HUES6 (cell line): ENCODE results near the gene GNG7.
A peak's percentile ranks its signal among the peaks of the same experiment; 100 is the strongest.
"Not testable (repeated sequence)": the region's sequence is repeated elsewhere in the genome, so short reads cannot be mapped to it uniquely, and the experiment has no call there.

Source experiments
- H3K27ac ChIP-seq: 2 replicates; pipeline ENCODE4 v1.7.0; 2013; ENCODE audit warnings: low read depth, mild to moderate bottlenecking, low read length, inconsistent platforms
- H3K27me3 ChIP-seq: 2 replicates; pipeline ENCODE4 v1.6.1; 2013; ENCODE audit warnings: low read length; ENCODE audit not compliant: control insufficient read depth, insufficient read depth
- H3K36me3 ChIP-seq: 2 replicates; pipeline ENCODE4 v1.6.1; 2013; ENCODE audit warnings: low read length; ENCODE audit not compliant: control insufficient read depth, insufficient read depth
- H3K4me1 ChIP-seq: 2 replicates; pipeline ENCODE4 v1.6.1; 2013; ENCODE audit warnings: low read length; ENCODE audit not compliant: control insufficient read depth, insufficient read depth
- H3K4me3 ChIP-seq: 2 replicates; pipeline ENCODE4 v1.5.1; 2013; ENCODE audit warnings: low read depth, low read length
- H3K9ac ChIP-seq: one replicate; pipeline ENCODE4 v1.6.1; 2013; ENCODE audit warnings: mild to moderate bottlenecking, low read length
- H3K9me3 ChIP-seq: 2 replicates; pipeline ENCODE4 v1.6.1; 2013; ENCODE audit warnings: low read depth, low read length; ENCODE audit not compliant: control insufficient read depth, insufficient read depth

Gene GNG7

GRCh38 chr19:2534423-2535013 is 168.0 kb downstream of the GNG7 start:
- no peak overlapping the region for H3K4me3 ChIP-seq
- peaks cover 6% of the 10 kb centered on the region; the same call in 1 of the 2 replicates for H3K4me1 ChIP-seq
- H3K27ac ChIP-seq: no peak overlapping the region; the same call in 1 of the 2 replicates
- H3K36me3 ChIP-seq: no peaks in the 10 kb centered on the region
- peaks cover 9% of the 10 kb centered on the region; the same call in 1 of the 2 replicates for H3K9me3 ChIP-seq
- no peaks in the 10 kb centered on the region for H3K27me3 ChIP-seq
- no peak overlapping the region for H3K9ac ChIP-seq

- H3K27me3 ChIP-seq: no peaks in the 10 kb centered on the region
- H3K4me1 ChIP-seq: peaks cover 6% of the 10 kb centered on the region; the same call in 1 of the 2 replicates
- peaks cover 9% of the 10 kb centered on the region; the same call in 1 of the 2 replicates for H3K9me3 ChIP-seq
- H3K9ac ChIP-seq: no peak overlapping the region
- no peak overlapping the region for H3K4me3 ChIP-seq
- no peaks in the 10 kb centered on the region for H3K36me3 ChIP-seq
- H3K27ac ChIP-seq: no peak overlapping the region; the same call in 1 of the 2 replicates
Measured at GRCh38 chr19:2533686-2534422, 168.6 kb downstream of the GNG7 start.

- H3K4me3 ChIP-seq: no peak overlapping the region
- no peaks in the 10 kb centered on the region for H3K27me3 ChIP-seq
- peaks cover 9% of the 10 kb centered on the region; the same call in 1 of the 2 replicates for H3K9me3 ChIP-seq
- no peaks in the 10 kb centered on the region for H3K36me3 ChIP-seq
- H3K27ac ChIP-seq: no peak overlapping the region
- peaks cover 6% of the 10 kb centered on the region; the same call in 1 of the 2 replicates for H3K4me1 ChIP-seq
- no peak overlapping the region for H3K9ac ChIP-seq
Measured at GRCh38 chr19:2533072-2533425, 169.4 kb downstream of the GNG7 start.

GRCh38 chr19:2532252-2533071 is 170.0 kb downstream of the GNG7 start:
- Histone ChIP-seq H3K27ac (no peak overlapping the region), H3K36me3 (no peaks in the 10 kb centered on the region), H3K4me3 (no peak overlapping the region), H3K9ac (no peak overlapping the region), H3K27me3 (no peaks in the 10 kb centered on the region), H3K4me1 (peaks cover 6% of the 10 kb centered on the region; the same call in 1 of the 2 replicates), H3K9me3 (peaks cover 9% of the 10 kb centered on the region; the same call in 1 of the 2 replicates)

GRCh38 chr19:2529942-2530341 is 172.6 kb downstream of the GNG7 start:
- H3K9ac ChIP-seq, H3K36me3 ChIP-seq, H3K27ac ChIP-seq, H3K9me3 ChIP-seq, H3K27me3 ChIP-seq, H3K4me3 ChIP-seq: not testable (repeated sequence)
- peaks cover 11% of the 10 kb centered on the region; the same call in 1 of the 2 replicates for H3K4me1 ChIP-seq

GRCh38 chr19:2529473-2529918 is 173.0 kb downstream of the GNG7 start:
- no peak overlapping the region for H3K4me3 ChIP-seq
- no peak overlapping the region for H3K27ac ChIP-seq
- H3K4me1 ChIP-seq: peaks cover 15% of the 10 kb centered on the region
- H3K9me3 ChIP-seq: peaks cover 6% of the 10 kb centered on the region; the same call in 1 of the 2 replicates
- no peaks in the 10 kb centered on the region for H3K27me3 ChIP-seq
- H3K36me3 ChIP-seq: no peaks in the 10 kb centered on the region
- H3K9ac ChIP-seq: no peak overlapping the region

GRCh38 chr19:2528675-2529101 is 173.8 kb downstream of the GNG7 start:
- Histone ChIP-seq H3K27ac (no peak overlapping the region), H3K27me3 (no peaks in the 10 kb centered on the region), H3K9ac (no peak overlapping the region), H3K4me3 (no peak overlapping the region), H3K36me3 (no peaks in the 10 kb centered on the region), H3K4me1 (peaks cover 15% of the 10 kb centered on the region), H3K9me3 (no peaks in the 10 kb centered on the region; the same call in 1 of the 2 replicates)

- Histone ChIP-seq H3K4me3 (no peak overlapping the region), H3K4me1 (peaks cover 18% of the 10 kb centered on the region), H3K9ac (no peak overlapping the region), H3K36me3 (no peaks in the 10 kb centered on the region), H3K27ac (no peak overlapping the region), H3K9me3 (no peaks in the 10 kb centered on the region), H3K27me3 (no peaks in the 10 kb centered on the region)
Measured at GRCh38 chr19:2527686-2528085, 174.8 kb downstream of the GNG7 start.

GRCh38 chr19:2527171-2527570 is 175.3 kb downstream of the GNG7 start:
- H3K27me3 ChIP-seq: no peaks in the 10 kb centered on the region
- H3K36me3 ChIP-seq: no peaks in the 10 kb centered on the region
- H3K4me3 ChIP-seq: no peak overlapping the region
- H3K27ac ChIP-seq: no peak overlapping the region
- H3K9ac ChIP-seq: no peak overlapping the region
- H3K9me3 ChIP-seq: no peaks in the 10 kb centered on the region
- H3K4me1 ChIP-seq: peaks cover 18% of the 10 kb centered on the region

GRCh38 chr19:2524840-2525723 is 177.4 kb downstream of the GNG7 start:
- H3K27me3 ChIP-seq: no peaks in the 10 kb centered on the region
- H3K9ac ChIP-seq: peak overlapping the region; percentile 37
- H3K4me1 ChIP-seq: peaks cover 22% of the 10 kb centered on the region
- no peaks in the 10 kb centered on the region for H3K9me3 ChIP-seq
- H3K36me3 ChIP-seq: no peaks in the 10 kb centered on the region
- H3K27ac ChIP-seq: peak overlapping the region; percentile 56; the same call in 1 of the 2 replicates
- H3K4me3 ChIP-seq: peak overlapping the region; percentile 2; the same call in 1 of the 2 replicates
